Uterus (tissue), 2 donors: Measurements from ENCODE around the gene PKD1L1.

Experiments used
- POLR2A ChIP-seq, 2 donors: fragments of 450-650 bp; IDR thresholded peaks; one replicate each; pipeline ENCODE4 v1.6.1; 2016; ENCODE audit warnings: antibody characterized with exemption in 2 of 2, mild to moderate bottlenecking in 1 of 2, moderate library complexity in 1 of 2
- TF ChIP-seq, protein P1 (sequence below), 4 experiments: fragments of 200-600 bp in 2 of 4; fragments of 450-650 bp in 2 of 4; sonication (generic) in 2 of 4; IDR thresholded peaks; one replicate each; pipeline ENCODE4 v1.5.1; 2016 to 2019; ENCODE audit warnings: antibody characterized with exemption in 4 of 4, mild to moderate bottlenecking in 2 of 4, moderate library complexity in 1 of 4

DNA sequence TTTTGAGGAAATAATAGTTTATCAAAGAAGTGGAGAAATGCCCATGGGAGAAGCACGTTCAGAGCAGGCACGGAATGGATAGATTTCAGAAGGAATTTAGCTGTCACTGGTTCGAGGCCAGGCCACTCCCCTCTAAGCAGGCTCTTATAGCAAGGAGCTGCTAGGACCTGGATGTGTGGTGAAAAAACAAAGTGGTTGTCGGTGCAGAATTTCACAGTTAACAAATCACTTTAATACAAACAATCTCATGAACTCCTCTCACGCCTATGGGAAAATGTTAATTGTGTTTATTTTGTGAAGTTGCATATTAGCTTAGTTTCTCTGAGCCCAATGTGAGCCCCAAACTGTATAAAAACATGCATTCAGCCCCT, 176.3 kb downstream of the PKD1L1 start:
- TF ChIP-seq, protein P1, sequence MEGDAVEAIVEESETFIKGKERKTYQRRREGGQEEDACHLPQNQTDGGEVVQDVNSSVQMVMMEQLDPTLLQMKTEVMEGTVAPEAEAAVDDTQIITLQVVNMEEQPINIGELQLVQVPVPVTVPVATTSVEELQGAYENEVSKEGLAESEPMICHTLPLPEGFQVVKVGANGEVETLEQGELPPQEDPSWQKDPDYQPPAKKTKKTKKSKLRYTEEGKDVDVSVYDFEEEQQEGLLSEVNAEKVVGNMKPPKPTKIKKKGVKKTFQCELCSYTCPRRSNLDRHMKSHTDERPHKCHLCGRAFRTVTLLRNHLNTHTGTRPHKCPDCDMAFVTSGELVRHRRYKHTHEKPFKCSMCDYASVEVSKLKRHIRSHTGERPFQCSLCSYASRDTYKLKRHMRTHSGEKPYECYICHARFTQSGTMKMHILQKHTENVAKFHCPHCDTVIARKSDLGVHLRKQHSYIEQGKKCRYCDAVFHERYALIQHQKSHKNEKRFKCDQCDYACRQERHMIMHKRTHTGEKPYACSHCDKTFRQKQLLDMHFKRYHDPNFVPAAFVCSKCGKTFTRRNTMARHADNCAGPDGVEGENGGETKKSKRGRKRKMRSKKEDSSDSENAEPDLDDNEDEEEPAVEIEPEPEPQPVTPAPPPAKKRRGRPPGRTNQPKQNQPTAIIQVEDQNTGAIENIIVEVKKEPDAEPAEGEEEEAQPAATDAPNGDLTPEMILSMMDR (IDR thresholded peaks at IDR 0.05) = no peak
- no peak for TF ChIP-seq POLR2A (IDR thresholded peaks at IDR 0.05)
